GM12873 (cell line): Measurements from ENCODE around the gene GRIP1.

Experiments
- CTCF ChIP-seq: IDR thresholded peaks from 2 replicates; pipeline ENCODE4 v1.5.1; 2012; ENCODE audit warnings: low read depth, mild to moderate bottlenecking, moderate library complexity, low read length, control low read depth; ENCODE audit not compliant: insufficient read depth; ENCODE audit errors: missing control alignments

GRIP1 gene

DNA sequence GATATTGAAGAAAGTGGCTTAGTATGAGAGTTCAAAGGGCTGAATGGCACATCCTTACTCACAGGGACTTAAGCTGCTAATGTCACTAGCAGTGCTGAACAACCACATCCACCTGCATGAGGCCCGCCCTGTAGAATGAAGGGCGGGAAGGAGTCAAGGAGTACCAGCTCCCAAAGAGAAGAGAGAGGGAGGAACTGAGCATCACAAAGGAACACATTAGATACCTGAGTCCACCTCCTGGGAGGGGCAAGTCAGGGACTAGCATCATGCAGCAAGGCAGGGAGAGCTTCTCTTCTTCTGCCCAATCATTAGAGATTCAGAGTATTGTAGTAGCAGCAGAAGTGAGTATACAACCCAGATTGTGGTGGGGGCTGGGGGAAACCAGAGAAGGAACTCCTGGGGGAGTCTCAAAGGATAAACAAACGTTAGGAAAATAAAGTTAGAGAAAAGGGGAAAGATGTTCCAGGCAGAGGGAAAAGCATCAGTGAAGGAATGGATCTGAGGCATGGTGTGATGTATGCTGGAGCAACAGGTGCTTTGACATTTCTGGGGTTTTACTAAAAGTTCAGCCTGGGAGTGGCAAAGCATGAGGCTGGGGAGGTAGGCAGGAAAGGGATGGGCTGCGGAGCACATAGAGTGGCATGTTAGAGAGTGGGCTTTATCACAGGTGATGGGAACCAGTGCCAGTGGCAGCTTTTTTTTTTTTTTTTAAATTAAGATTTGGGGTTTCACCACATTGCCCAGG lies 21.0 kb upstream of the GRIP1 start:
- no peak for TF ChIP-seq CTCF

DNA sequence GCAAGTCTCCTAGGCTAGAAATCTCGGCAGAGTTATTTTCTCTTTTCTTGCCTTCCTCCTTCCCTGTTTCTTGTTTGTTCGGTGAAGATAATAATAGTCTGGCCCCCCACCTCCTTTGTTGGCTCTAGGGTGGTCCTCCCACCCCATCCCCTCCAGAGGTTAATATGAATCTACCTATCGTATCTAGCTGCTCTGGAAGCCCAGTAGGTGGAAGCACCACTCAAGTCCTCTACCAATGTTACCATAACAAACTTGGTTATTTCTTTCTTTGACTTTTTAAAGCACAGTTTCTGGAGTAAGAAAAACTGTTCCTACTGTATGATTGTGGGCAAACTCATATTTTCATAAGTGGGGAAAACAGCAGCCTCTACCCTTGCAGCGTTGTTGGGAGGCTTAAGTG lies 19.7 kb upstream of the GRIP1 start:
- no peak for TF ChIP-seq CTCF

DNA sequence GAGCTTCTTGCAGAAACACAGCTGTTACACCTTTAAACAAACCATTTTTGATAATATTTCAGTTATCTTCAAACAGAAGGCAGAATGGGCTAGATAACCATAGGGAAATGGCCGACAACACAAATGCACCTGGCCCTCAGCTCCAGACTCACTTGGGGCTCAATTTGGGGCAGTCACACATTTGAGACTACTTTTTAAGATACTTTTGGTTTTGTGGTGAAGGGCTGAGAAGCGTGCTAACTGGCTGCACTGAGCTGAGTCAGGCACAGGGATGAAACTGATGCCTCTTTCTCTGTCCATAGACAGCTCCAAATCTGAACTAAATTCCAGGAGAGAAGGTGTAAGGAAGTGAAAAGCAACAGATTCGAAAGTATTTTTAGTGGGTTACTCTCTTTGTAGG lies 18.5 kb upstream of the GRIP1 start:
- TF ChIP-seq CTCF, result no peak

- TF ChIP-seq CTCF, result no peak
Observed at GRCh38 chr12:66694666-66695613, 16.1 kb upstream of the GRIP1 start.

DNA sequence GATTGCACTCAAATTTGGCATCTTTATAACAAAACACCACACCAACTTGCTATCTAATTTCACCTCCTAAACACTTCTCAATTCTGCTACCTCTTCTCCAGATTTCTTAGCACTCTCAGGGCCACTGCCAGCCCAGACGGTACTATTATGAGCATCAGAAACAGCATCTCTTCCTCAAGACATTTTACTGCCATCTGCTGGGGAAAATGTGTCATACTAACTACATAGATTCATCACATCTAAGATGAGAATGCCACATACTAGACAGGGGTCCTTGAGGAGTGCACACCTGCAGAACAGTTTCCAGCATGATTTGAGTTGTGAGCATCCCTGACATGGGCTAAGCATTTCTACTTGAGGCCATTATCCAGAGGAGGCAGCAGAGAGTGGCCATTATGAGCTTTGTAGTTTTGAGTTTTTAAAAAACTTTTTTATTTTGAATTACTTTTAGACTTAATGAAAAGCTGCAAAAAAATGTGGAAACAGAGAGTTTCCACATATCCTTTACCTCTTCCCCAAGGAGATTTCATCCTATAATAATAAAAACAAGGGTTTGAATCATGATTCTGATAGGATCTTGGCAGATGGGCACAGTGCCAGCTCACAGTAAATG lies 15.1 kb upstream of the GRIP1 start:
- TF ChIP-seq CTCF, result peak; percentile 57

GRCh38 chr12:66692986-66693385 lies 14.1 kb upstream of the GRIP1 start:
- no peak for TF ChIP-seq CTCF

GRCh38 chr12:66692170-66692569 lies 13.3 kb upstream of the GRIP1 start:
- no peak for TF ChIP-seq CTCF
